Renal cortex interstitium (tissue), 3 donors: Measurements from ENCODE around the gene XKR7. TPM values are rescaled to one million over a fixed set of nuclear protein-coding genes. Genes with fewer than 3 reads are reported as not detected.

Source experiments
- polyA plus RNA-seq, 3 donors: library from polyadenylated mRNA; unstranded; fragments of 120-200 nt; gene quantifications; one replicate each; pipeline ENCODE4 v1.2.1, GENCODE V29; 2013; ENCODE audit not compliant: insufficient read length in 3 of 3

Gene XKR7
- polyA plus RNA-seq, 3 donors, result 0.34 to 0.39 (median 0.36) TPM

Other genes starting within 250 kb of the XKR7 start
- 10 to 100 TPM; 75.0 to 80.7 (median 78.0) TPM for gene BCL2L1, start 245.3 kb upstream of the XKR7 start, polyA plus RNA-seq
- 10 to 100 TPM; 38.2 to 61.1 (median 58.2) TPM for gene TPX2, start 228.9 kb upstream of the XKR7 start, polyA plus RNA-seq
- gene MYLK2, start 148.8 kb upstream of the XKR7 start, polyA plus RNA-seq, result 1 to 10 TPM in 1 of 3 donors, under 1 TPM in 2; 0.61 to 1.1 (median 0.81) TPM
- gene FOXS1, start 122.5 kb upstream of the XKR7 start, polyA plus RNA-seq, result 1 to 10 TPM; 4.9 to 8.9 (median 5.2) TPM
- 10 to 100 TPM; 17.1 to 19.9 (median 19.6) TPM for gene DUSP15, start 97.6 kb upstream of the XKR7 start, polyA plus RNA-seq
- gene TTLL9, start 97.5 kb upstream of the XKR7 start, polyA plus RNA-seq, result 1 to 10 TPM; 3.0 to 7.5 (median 3.1) TPM
- gene PDRG1, start 16.1 kb upstream of the XKR7 start, polyA plus RNA-seq, result 10 to 100 TPM; 19.5 to 21.8 (median 20.0) TPM
- 1 to 10 TPM; 5.8 to 8.1 (median 7.9) TPM for gene CCM2L, start 42.3 kb downstream of the XKR7 start, polyA plus RNA-seq
- 1 to 10 TPM; 2.2 to 3.3 (median 3.2) TPM for gene HCK, start 84.1 kb downstream of the XKR7 start, polyA plus RNA-seq
- 10 to 100 TPM; 66.5 to 73.0 (median 68.9) TPM for gene TM9SF4, start 141.6 kb downstream of the XKR7 start, polyA plus RNA-seq
- 10 to 100 TPM; 20.3 to 21.7 (median 21.4) TPM for gene PLAGL2, start 239.6 kb downstream of the XKR7 start, polyA plus RNA-seq
- 10 to 100 TPM; 40.8 to 45.0 (median 41.7) TPM for gene POFUT1, start 239.7 kb downstream of the XKR7 start, polyA plus RNA-seq